ENCODE results near the gene TTC29. TPM values are rescaled to one million over a fixed set of nuclear protein-coding genes. Genes with fewer than 3 reads are reported as not detected.
"Not testable (repeated sequence)": the region's sequence is repeated elsewhere in the genome, so short reads cannot be mapped to it uniquely, and the experiment has no call there.

Gene TTC29
- total and polyA plus RNA-seq, 2 experiments from 2014 or later, result 0.13 to 0.66 TPM

DNA sequence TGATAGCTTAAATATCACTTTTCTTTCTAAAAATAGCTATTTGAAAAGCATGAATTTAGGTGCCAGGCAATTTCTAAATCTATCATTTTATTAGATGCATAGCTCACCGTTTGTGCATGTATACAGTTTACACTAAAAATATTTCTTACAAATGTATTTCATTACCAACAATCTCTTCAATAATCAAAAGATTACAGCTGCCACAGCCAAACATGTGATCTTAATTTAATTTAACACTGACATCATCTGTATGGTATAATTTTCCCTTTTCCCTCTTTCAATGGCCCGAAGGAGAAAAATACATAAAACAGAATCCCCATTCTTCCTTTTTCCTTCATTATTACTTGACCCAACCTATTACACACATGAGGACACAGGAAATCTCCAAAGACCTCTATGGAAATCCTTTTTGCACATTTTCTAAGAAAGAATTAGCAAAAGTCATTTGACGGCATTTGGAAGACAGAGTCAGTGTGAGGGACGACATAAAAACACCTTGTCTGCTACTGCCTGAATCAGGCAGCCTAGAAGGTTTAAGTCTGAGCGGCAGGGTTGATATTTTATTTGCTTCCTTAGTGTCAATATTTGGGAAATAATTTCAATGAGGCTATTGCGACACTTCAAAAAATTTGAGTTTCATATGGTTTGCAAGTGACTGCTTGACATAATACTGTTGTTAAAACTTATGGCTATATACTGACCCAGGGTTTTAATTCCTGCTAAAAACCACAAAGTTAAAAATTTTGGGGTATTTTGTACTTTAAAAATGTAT, 111.2 kb downstream of the TTC29 start:
- Histone ChIP-seq H3K9me2 (replicated peaks; ENCODE audit: insufficient read depth) (no peaks in the 10 kb centered on the region), H3K4me1 (ENCODE audit: insufficient read depth) (no peaks in the 10 kb centered on the region), H2AFZ (no peak overlapping the region), H3K9me3 (ENCODE audit: low read depth) (no peaks in the 10 kb centered on the region), H4K20me1 (ENCODE audit: insufficient read depth, poor library complexity, severe bottlenecking) (no peaks in the 10 kb centered on the region), H3K36me3 (replicated peaks; ENCODE audit: insufficient read depth, low read depth) (no peaks in the 10 kb centered on the region), H3K4me2 (no peak overlapping the region), H3K27ac (no peak overlapping the region), H3K4me3 (no peak overlapping the region), H3K27me3 (no peaks in the 10 kb centered on the region), H3K79me2 (no peaks in the 10 kb centered on the region)
- DNase-seq (ENCODE audit: low spot score), result no peak
- TF ChIP-seq EZH2phosphoT487 (IDR thresholded peaks at IDR 0.05; ENCODE audit: low read depth, severe bottlenecking, unreplicated experiment) (no peak), EZH2 (IDR thresholded peaks at IDR 0.05; ENCODE audit: borderline replicate concordance) (no peak)
- TF ChIP-seq, protein P1, sequence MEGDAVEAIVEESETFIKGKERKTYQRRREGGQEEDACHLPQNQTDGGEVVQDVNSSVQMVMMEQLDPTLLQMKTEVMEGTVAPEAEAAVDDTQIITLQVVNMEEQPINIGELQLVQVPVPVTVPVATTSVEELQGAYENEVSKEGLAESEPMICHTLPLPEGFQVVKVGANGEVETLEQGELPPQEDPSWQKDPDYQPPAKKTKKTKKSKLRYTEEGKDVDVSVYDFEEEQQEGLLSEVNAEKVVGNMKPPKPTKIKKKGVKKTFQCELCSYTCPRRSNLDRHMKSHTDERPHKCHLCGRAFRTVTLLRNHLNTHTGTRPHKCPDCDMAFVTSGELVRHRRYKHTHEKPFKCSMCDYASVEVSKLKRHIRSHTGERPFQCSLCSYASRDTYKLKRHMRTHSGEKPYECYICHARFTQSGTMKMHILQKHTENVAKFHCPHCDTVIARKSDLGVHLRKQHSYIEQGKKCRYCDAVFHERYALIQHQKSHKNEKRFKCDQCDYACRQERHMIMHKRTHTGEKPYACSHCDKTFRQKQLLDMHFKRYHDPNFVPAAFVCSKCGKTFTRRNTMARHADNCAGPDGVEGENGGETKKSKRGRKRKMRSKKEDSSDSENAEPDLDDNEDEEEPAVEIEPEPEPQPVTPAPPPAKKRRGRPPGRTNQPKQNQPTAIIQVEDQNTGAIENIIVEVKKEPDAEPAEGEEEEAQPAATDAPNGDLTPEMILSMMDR (IDR thresholded peaks at IDR 0.05; ENCODE audit: poor library complexity), result no peak
- 77% methylated on average over 6 of the region's 6 CpGs for WGBS (ENCODE audit: low lambda C conversion rate, missing lambda C conversion rate)

DNA sequence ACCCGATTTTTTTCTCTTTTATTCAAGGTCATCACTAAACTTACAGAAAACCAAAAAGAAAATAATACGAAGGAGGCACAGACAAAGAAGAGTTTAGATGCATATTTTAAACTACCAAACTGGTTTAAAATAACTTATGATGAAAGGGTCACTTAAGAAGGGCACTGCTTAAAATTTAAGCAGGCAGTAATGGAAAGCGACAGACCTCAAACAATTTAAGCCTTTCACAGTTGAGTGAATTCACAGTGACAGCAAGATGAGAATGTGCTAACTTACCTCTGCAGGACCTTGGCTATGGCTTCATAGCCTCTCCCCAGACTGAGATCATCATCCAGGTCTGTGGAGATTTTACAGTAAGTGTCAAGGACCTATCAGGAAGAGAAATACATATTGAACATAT, 112.1 kb downstream of the TTC29 start:
- WGBS (ENCODE audit: low lambda C conversion rate, missing lambda C conversion rate), result 76% methylated on average over 3 of the region's 3 CpGs
- H4K20me1 ChIP-seq (ENCODE audit: insufficient read depth, poor library complexity, severe bottlenecking), result no peaks in the 10 kb centered on the region
- no peak overlapping the region for H3K4me3 ChIP-seq
- H3K27me3 ChIP-seq, result no peaks in the 10 kb centered on the region
- H3K27ac ChIP-seq, result no peak overlapping the region
- H3K79me2 ChIP-seq, result no peaks in the 10 kb centered on the region
- H3K4me1 ChIP-seq (ENCODE audit: insufficient read depth), result no peaks in the 10 kb centered on the region
- no peaks in the 10 kb centered on the region for H3K9me3 ChIP-seq (ENCODE audit: low read depth)
- H2AFZ ChIP-seq, result no peak overlapping the region
- no peak for TF ChIP-seq EZH2phosphoT487 (IDR thresholded peaks at IDR 0.05; ENCODE audit: low read depth, severe bottlenecking, unreplicated experiment)
- no peak for TF ChIP-seq EZH2 (IDR thresholded peaks at IDR 0.05; ENCODE audit: borderline replicate concordance)
- TF ChIP-seq, protein P1 (IDR thresholded peaks at IDR 0.05; ENCODE audit: poor library complexity), result no peak
- no peak for DNase-seq (ENCODE audit: low spot score)
- no peaks in the 10 kb centered on the region for H3K36me3 ChIP-seq (replicated peaks; ENCODE audit: insufficient read depth, low read depth)
- no peak overlapping the region for H3K4me2 ChIP-seq
- H3K9me2 ChIP-seq (replicated peaks; ENCODE audit: insufficient read depth), result no peaks in the 10 kb centered on the region

DNA sequence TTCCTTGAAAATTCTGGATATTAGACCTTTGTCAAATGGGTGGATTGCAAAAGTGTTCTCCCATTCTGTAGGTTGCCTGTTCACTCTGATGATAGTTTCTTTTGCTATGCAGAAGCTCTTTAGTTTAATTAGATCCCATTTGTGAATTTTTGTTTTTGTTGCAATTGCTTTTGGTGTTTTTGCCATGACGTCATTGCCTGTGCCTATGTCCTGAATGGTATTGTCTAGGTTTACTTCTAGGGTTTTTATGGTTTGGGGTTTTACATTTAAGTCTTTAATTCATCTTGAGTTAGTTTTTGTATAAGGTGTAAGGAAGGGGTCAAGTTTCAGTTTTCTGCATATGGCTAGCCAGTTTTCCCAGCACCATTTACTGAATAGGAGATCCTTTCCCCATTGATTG, 122.7 kb downstream of the TTC29 start:
- not testable (repeated sequence) for DNase-seq (ENCODE audit: low spot score); H3K9me3 ChIP-seq (ENCODE audit: low read depth); H3K4me1 ChIP-seq (ENCODE audit: insufficient read depth); H3K9me2 ChIP-seq (replicated peaks; ENCODE audit: insufficient read depth); H3K27me3 ChIP-seq; H3K36me3 ChIP-seq (replicated peaks; ENCODE audit: insufficient read depth, low read depth); H4K20me1 ChIP-seq (ENCODE audit: insufficient read depth, poor library complexity, severe bottlenecking); H3K4me3 ChIP-seq; H2AFZ ChIP-seq; H3K4me2 ChIP-seq; H3K27ac ChIP-seq; H3K79me2 ChIP-seq
- WGBS (ENCODE audit: low lambda C conversion rate, missing lambda C conversion rate), result 83% methylated on average over 1 of the region's 1 CpG

DNA sequence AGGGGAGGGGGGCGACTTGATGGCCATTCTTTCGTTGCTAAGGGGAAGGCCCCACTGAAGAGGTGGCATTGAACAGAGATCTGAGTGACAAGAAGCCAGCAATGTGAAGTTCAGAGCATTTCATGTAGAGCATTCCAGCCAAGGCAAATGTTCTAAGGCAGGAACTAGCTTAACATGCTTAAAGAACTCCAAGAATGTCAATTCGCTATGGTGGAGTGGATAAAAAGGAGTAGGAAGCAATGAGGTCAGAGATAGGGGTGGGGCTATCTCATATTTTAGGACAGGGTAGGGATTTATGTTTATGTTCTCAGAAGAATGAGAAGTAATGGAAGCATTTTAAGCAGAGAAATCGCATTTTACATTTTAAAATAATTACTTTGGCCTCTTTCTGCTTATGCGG, 130.9 kb downstream of the TTC29 start:
- H3K4me1 ChIP-seq (ENCODE audit: insufficient read depth), result no peaks in the 10 kb centered on the region
- TF ChIP-seq EZH2 (IDR thresholded peaks at IDR 0.05; ENCODE audit: borderline replicate concordance) (no peak), EZH2phosphoT487 (IDR thresholded peaks at IDR 0.05; ENCODE audit: low read depth, severe bottlenecking, unreplicated experiment) (no peak)
- TF ChIP-seq, protein P1 (IDR thresholded peaks at IDR 0.05; ENCODE audit: poor library complexity), result no peak
- no peaks in the 10 kb centered on the region for H3K79me2 ChIP-seq
- no peak for DNase-seq (ENCODE audit: low spot score)
- no peak overlapping the region for H3K27ac ChIP-seq
- no peaks in the 10 kb centered on the region for H4K20me1 ChIP-seq (ENCODE audit: insufficient read depth, poor library complexity, severe bottlenecking)
- no peak overlapping the region for H2AFZ ChIP-seq
- no peaks in the 10 kb centered on the region for H3K27me3 ChIP-seq
- no peak overlapping the region for H3K4me2 ChIP-seq
- WGBS (ENCODE audit: low lambda C conversion rate, missing lambda C conversion rate), result 85% methylated on average over 5 of the region's 5 CpGs
- no peaks in the 10 kb centered on the region for H3K9me3 ChIP-seq (ENCODE audit: low read depth)
- H3K4me3 ChIP-seq, result no peak overlapping the region
- no peaks in the 10 kb centered on the region for H3K36me3 ChIP-seq (replicated peaks; ENCODE audit: insufficient read depth, low read depth)
- H3K9me2 ChIP-seq (replicated peaks; ENCODE audit: insufficient read depth), result no peaks in the 10 kb centered on the region

Measured in hepatocyte (in vitro differentiated cells).